Measurements from ENCODE around the gene DIO3.

Gene DIO3

GRCh38 chr14:101514136-101514535, 47.2 kb upstream of the DIO3 start:
- H3K9me3 ChIP-seq (ENCODE audit: insufficient read depth, low read length, severe bottlenecking), result peaks cover 9% of the 10 kb centered on the region

GRCh38 chr14:101516401-101516800, 44.9 kb upstream of the DIO3 start:
- Histone ChIP-seq H3K27ac (ENCODE audit: low read length) (no peak overlapping the region), H4K20me1 (ENCODE audit: insufficient read depth, low read length) (no peaks in the 10 kb centered on the region)

More at GRCh38 chr14:101514136-101514535, 47.2 kb upstream of the DIO3 start:
- Histone ChIP-seq H3K27ac (ENCODE audit: low read length) (no peak overlapping the region), H4K20me1 (ENCODE audit: insufficient read depth, low read length) (no peaks in the 10 kb centered on the region), H2AFZ (ENCODE audit: low read depth, low read length) (no peak overlapping the region), H3K4me2 (ENCODE audit: insufficient read depth, low read length) (no peak overlapping the region), H3K4me3 (ENCODE audit: low read depth in 1 of 2, low read length in 2 of 2) (no peak overlapping the region), H3K36me3 (ENCODE audit: insufficient read depth, low read length) (no peaks in the 10 kb centered on the region), H3K4me1 (ENCODE audit: insufficient read depth, low read length) (no peaks in the 10 kb centered on the region), H3K9ac (ENCODE audit: low read depth, low read length) (no peak overlapping the region), H3K79me2 (ENCODE audit: insufficient read depth, low read length) (no peaks in the 10 kb centered on the region), H3K27me3 (ENCODE audit: insufficient read depth, low read length, poor library complexity) (no peaks in the 10 kb centered on the region)
- DNase-seq (no peak), ATAC-seq (ENCODE audit: insufficient read depth, low read depth) (no peak)
- TF ChIP-seq CTCF (IDR thresholded peaks at IDR 0.05; ENCODE audit: borderline replicate concordance, extremely low read depth, low read length, poor library complexity, severe bottlenecking) (no peak), EZH2 (IDR thresholded peaks at IDR 0.05; ENCODE audit: borderline replicate concordance, low read depth, low read length, severe bottlenecking) (no peak)

GRCh38 chr14:101518611-101519473, 42.5 kb upstream of the DIO3 start:
- DNase-seq, result no peak
- no peaks in the 10 kb centered on the region for H3K79me2 ChIP-seq (ENCODE audit: insufficient read depth, low read length)

More at GRCh38 chr14:101516401-101516800, 44.9 kb upstream of the DIO3 start:
- H3K9ac ChIP-seq (ENCODE audit: low read depth, low read length), result no peak overlapping the region
- H3K36me3 ChIP-seq (ENCODE audit: insufficient read depth, low read length), result no peaks in the 10 kb centered on the region
- DNase-seq (no peak), ATAC-seq (ENCODE audit: insufficient read depth, low read depth) (no peak)
- H3K4me3 ChIP-seq (ENCODE audit: low read depth in 1 of 2, low read length in 2 of 2), result no peak overlapping the region
- H3K27me3 ChIP-seq (ENCODE audit: insufficient read depth, low read length, poor library complexity), result no peaks in the 10 kb centered on the region
- no peak overlapping the region for H3K4me2 ChIP-seq (ENCODE audit: insufficient read depth, low read length)
- H2AFZ ChIP-seq (ENCODE audit: low read depth, low read length), result no peak overlapping the region
- H3K9me3 ChIP-seq (ENCODE audit: insufficient read depth, low read length, severe bottlenecking), result peaks cover 9% of the 10 kb centered on the region
- H3K79me2 ChIP-seq (ENCODE audit: insufficient read depth, low read length), result no peaks in the 10 kb centered on the region
- TF ChIP-seq EZH2 (IDR thresholded peaks at IDR 0.05; ENCODE audit: borderline replicate concordance, low read depth, low read length, severe bottlenecking) (no peak), CTCF (IDR thresholded peaks at IDR 0.05; ENCODE audit: borderline replicate concordance, extremely low read depth, low read length, poor library complexity, severe bottlenecking) (no peak)
- H3K4me1 ChIP-seq (ENCODE audit: insufficient read depth, low read length), result no peaks in the 10 kb centered on the region

More at GRCh38 chr14:101518611-101519473, 42.5 kb upstream of the DIO3 start:
- Histone ChIP-seq H2AFZ (ENCODE audit: low read depth, low read length) (no peak overlapping the region), H3K27me3 (ENCODE audit: insufficient read depth, low read length, poor library complexity) (no peaks in the 10 kb centered on the region), H3K9ac (ENCODE audit: low read depth, low read length) (no peak overlapping the region), H3K4me1 (ENCODE audit: insufficient read depth, low read length) (no peaks in the 10 kb centered on the region), H3K9me3 (ENCODE audit: insufficient read depth, low read length, severe bottlenecking) (peaks cover 9% of the 10 kb centered on the region), H3K27ac (ENCODE audit: low read length) (no peak overlapping the region), H4K20me1 (ENCODE audit: insufficient read depth, low read length) (no peaks in the 10 kb centered on the region), H3K4me3 (ENCODE audit: low read depth in 1 of 2, low read length in 2 of 2) (no peak overlapping the region), H3K36me3 (ENCODE audit: insufficient read depth, low read length) (no peaks in the 10 kb centered on the region), H3K4me2 (ENCODE audit: insufficient read depth, low read length) (no peak overlapping the region)
- ATAC-seq (ENCODE audit: insufficient read depth, low read depth), result no peak
- TF ChIP-seq EZH2 (IDR thresholded peaks at IDR 0.05; ENCODE audit: borderline replicate concordance, low read depth, low read length, severe bottlenecking), result no peak
- no peak for TF ChIP-seq CTCF (IDR thresholded peaks at IDR 0.05; ENCODE audit: borderline replicate concordance, extremely low read depth, low read length, poor library complexity, severe bottlenecking)

All from DND-41 (cell line).